Measurements from ENCODE around the gene EML6.

DNA sequence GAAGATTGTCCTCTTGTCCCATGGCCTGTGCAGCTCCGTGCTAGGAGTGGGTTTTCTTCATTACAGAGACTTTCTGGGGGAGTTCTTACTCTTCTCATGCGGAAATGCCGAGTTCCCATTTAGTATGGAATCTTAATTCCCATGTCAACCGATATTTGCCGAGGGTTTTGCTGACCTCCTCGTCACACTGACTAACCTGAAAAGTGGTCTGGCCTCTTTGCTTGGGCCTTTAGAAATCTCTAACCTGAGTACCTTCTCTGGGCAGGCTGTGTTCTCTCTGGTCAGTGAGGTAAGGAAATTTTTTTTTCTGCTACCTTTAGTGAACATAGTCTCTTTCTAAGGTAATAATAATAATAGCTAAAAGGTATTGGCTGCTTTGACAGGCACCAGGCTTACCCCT is 10.9 kb upstream of the EML6 start:
- TF ChIP-seq EZH2 (IDR thresholded peaks at IDR 0.05; ENCODE audit: low read length, missing control alignments) = no peak
- TF ChIP-seq, protein P1, sequence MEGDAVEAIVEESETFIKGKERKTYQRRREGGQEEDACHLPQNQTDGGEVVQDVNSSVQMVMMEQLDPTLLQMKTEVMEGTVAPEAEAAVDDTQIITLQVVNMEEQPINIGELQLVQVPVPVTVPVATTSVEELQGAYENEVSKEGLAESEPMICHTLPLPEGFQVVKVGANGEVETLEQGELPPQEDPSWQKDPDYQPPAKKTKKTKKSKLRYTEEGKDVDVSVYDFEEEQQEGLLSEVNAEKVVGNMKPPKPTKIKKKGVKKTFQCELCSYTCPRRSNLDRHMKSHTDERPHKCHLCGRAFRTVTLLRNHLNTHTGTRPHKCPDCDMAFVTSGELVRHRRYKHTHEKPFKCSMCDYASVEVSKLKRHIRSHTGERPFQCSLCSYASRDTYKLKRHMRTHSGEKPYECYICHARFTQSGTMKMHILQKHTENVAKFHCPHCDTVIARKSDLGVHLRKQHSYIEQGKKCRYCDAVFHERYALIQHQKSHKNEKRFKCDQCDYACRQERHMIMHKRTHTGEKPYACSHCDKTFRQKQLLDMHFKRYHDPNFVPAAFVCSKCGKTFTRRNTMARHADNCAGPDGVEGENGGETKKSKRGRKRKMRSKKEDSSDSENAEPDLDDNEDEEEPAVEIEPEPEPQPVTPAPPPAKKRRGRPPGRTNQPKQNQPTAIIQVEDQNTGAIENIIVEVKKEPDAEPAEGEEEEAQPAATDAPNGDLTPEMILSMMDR (conservative IDR thresholded peaks at IDR 0.05 in 1 of 2, IDR thresholded peaks at IDR 0.05 in 1 of 2; ENCODE audit: low read depth in 1 of 2, low read length in 2 of 2) = no peak

Data from fibroblast of lung (primary cell).